HepG2 (cell line): Measurements from ENCODE around the gene RAB43. TPM values are rescaled to one million over a fixed set of nuclear protein-coding genes. Genes with fewer than 3 reads are reported as not detected.

Source experiments
- ATAC-seq: fragments of 200-7000 bp; cut with Tn5 transposase; 3 replicates; pipeline ENCODE4 v1.9.1; 2020; ENCODE audit warnings: mild to moderate bottlenecking, moderate library complexity
- BruUV-seq: library from RNA; stranded (reverse); fragments of 400-500 nt; replicated peaks from 2 replicates; lab custom pipeline; 2021; lab: Mats Ljungman, UMichigan
- CTCF ChIA-PET: fragments of 300-600 bp; formaldehyde crosslinking; extraction: SDS; loops from one replicate; lab custom pipeline; 2021; ENCODE audit warnings: low total read pairs, inconsistent platforms, low intra/inter-chr PET ratio; lab: Yijun Ruan, JAX
- POLR2A ChIA-PET: fragments of 350-600 bp; sonication (Branson Sonifier 250); formaldehyde crosslinking; loops from one replicate; lab custom pipeline; 2020; ENCODE audit warnings: antibody characterized with exemption, inconsistent platforms; lab: Yijun Ruan, JAX
- DNase-seq: peaks from one replicate; pipeline ENCODE4 v3.0.0-alpha.2; 2015; ENCODE audit warnings: low spot score
- FAIRE-seq: peaks from 3 replicates; lab custom pipeline; 2011; peaks lifted over from hg19 to GRCh38; lab: Jason Lieb, UNC
- H2AFZ ChIP-seq: one replicate; pipeline ENCODE4 v1.6.1; 2011; ENCODE audit warnings: low read length, inconsistent platforms
- H3K27ac ChIP-seq: fragments of 300-600 bp; 3 replicates; pipeline ENCODE4 v1.8.0; 2011; ENCODE audit warnings: mixed run types, mild to moderate bottlenecking, mixed read lengths, low read length, inconsistent platforms; ENCODE audit not compliant: insufficient read depth; ENCODE audit errors: extremely low read length
- H3K27me3 ChIP-seq, 2 experiments: fragments of 200-600 bp in 1 of 2; 2 replicates in 1 of 2; 3 replicates in 1 of 2; pipeline versions ENCODE4 v1.6.0 to v1.8.0; 2011; ENCODE audit warnings: low read length in 2 of 2, mild to moderate bottlenecking in 2 of 2, moderate library complexity in 2 of 2, inconsistent platforms in 1 of 2; ENCODE audit not compliant: insufficient read depth in 2 of 2, control insufficient read depth in 1 of 2
- H3K36me3 ChIP-seq, 2 experiments: fragments of 200-600 bp in 1 of 2; replicated peaks in 1 of 2; 2 replicates in 1 of 2; 3 replicates in 1 of 2; pipeline versions ENCODE4 v1.5.1 to v1.8.0; 2011; ENCODE audit warnings: low read length in 2 of 2, inconsistent platforms in 1 of 2; ENCODE audit not compliant: insufficient read depth in 2 of 2, control insufficient read depth in 1 of 2
- H3K4me1 ChIP-seq: 2 replicates; pipeline ENCODE4 v1.5.1; 2012; ENCODE audit warnings: low read length, inconsistent platforms; ENCODE audit not compliant: insufficient read depth
- H3K4me2 ChIP-seq: 2 replicates; pipeline ENCODE4 v1.6.0; 2011; ENCODE audit warnings: low read depth, low read length, inconsistent platforms
- H3K4me3 ChIP-seq, 3 experiments: fragments of 200-600 bp in 1 of 3; sonication (generic), shearing (Covaris generic) in 1 of 3; replicated peaks in 1 of 3; 2 replicates each; pipeline ENCODE4 v1.5.1; 2011 to 2016; ENCODE audit warnings: low read length in 3 of 3, inconsistent platforms in 2 of 3, low read depth in 2 of 3, mild to moderate bottlenecking in 2 of 3, control low read depth in 1 of 3, mixed read lengths in 1 of 3; ENCODE audit not compliant: insufficient read depth in 1 of 3
- H3K79me2 ChIP-seq: one replicate; pipeline ENCODE4 v1.6.1; 2011; ENCODE audit warnings: low read length, inconsistent platforms; ENCODE audit not compliant: insufficient read depth
- H3K9ac ChIP-seq: 2 replicates; pipeline ENCODE4 v1.6.0; 2011; ENCODE audit warnings: mild to moderate bottlenecking, low read depth, low read length, inconsistent platforms; ENCODE audit not compliant: insufficient read depth
- H3K9me3 ChIP-seq: 2 replicates; pipeline ENCODE4 v1.5.1; 2012; ENCODE audit warnings: mild to moderate bottlenecking, low read length
- H4K20me1 ChIP-seq: 2 replicates; pipeline ENCODE4 v1.6.0; 2011; ENCODE audit warnings: inconsistent platforms, mild to moderate bottlenecking, low read length, moderate library complexity; ENCODE audit not compliant: insufficient read depth
- ATF7-NPFF ChIP-seq: sonication (generic); formaldehyde crosslinking; IDR thresholded peaks from 2 replicates; pipeline ENCODE4 v1.8.1; 2023; ENCODE audit warnings: mild to moderate bottlenecking, low read depth, missing genetic modification reagents, moderate library complexity
- CHD4 ChIP-seq: fragments of 200-600 bp; sonication (generic); IDR thresholded peaks from 2 replicates; pipeline ENCODE4 v1.7.0; 2017; ENCODE audit warnings: mild to moderate bottlenecking, low read length, borderline replicate concordance
- DMAP1 ChIP-seq: IDR thresholded peaks from 2 replicates; pipeline ENCODE4 v1.6.1; 2016
- FOXO1 ChIP-seq: sonication (generic); formaldehyde crosslinking; IDR thresholded peaks from 2 replicates; pipeline ENCODE4 v1.4.0; 2020; ENCODE audit warnings: missing genetic modification reagents
- HCFC1 ChIP-seq: fragments of 150-350 bp; IDR thresholded peaks from 2 replicates; pipeline ENCODE4 v1.6.1; 2014; ENCODE audit warnings: low read depth, low read length
- IKZF4 ChIP-seq: sonication (generic); formaldehyde crosslinking; IDR thresholded peaks from 2 replicates; pipeline ENCODE4 v1.5.1; 2020; ENCODE audit warnings: borderline replicate concordance, mild to moderate bottlenecking, low read depth, missing genetic modification reagents; ENCODE audit errors: not compliant biosample characterization
- PCBP2 ChIP-seq: fragments of 200-400 bp; formaldehyde crosslinking; optimal IDR thresholded peaks from 2 replicates; pipeline ENCODE3; 2018; ENCODE audit warnings: low read length, low read depth; ENCODE audit not compliant: poor library complexity, severe bottlenecking
- RFXAP ChIP-seq: sonication (generic); formaldehyde crosslinking; IDR thresholded peaks from 2 replicates; pipeline ENCODE4 v1.4.0; 2020; ENCODE audit warnings: missing genetic modification reagents, borderline replicate concordance
- SOX5 ChIP-seq: IDR thresholded peaks from 2 replicates; pipeline ENCODE4 v1.6.1; 2016; ENCODE audit warnings: borderline replicate concordance
- SP4 ChIP-seq: sonication (generic); formaldehyde crosslinking; IDR thresholded peaks from 2 replicates; pipeline ENCODE4 v1.8.1; 2023; ENCODE audit warnings: mild to moderate bottlenecking, missing genetic modification reagents
- SSRP1 ChIP-seq: IDR thresholded peaks from 2 replicates; pipeline ENCODE4 v1.6.1; 2016; ENCODE audit warnings: control low read depth
- TAF1 ChIP-seq: sonication (generic); formaldehyde crosslinking; IDR thresholded peaks from 2 replicates; pipeline ENCODE4 v1.4.0; 2020; ENCODE audit warnings: missing genetic modification reagents
- ZC3H13 ChIP-seq: sonication (generic); formaldehyde crosslinking; IDR thresholded peaks from 2 replicates; pipeline ENCODE4 v1.8.1; 2023; ENCODE audit warnings: mild to moderate bottlenecking, missing genetic modification reagents, moderate library complexity
- ZNF557 ChIP-seq: sonication (generic); formaldehyde crosslinking; IDR thresholded peaks from 2 replicates; pipeline ENCODE4 v1.4.0; 2020; ENCODE audit warnings: missing genetic modification reagents
- WGBS: methylation state at CpG from one replicate; pipeline ENCODE4 v1.1.6; 2017; ENCODE audit warnings: low lambda C conversion rate; 5-methylcytosine and 5-hydroxymethylcytosine counted together
- in situ Hi-C: cut with HindIII; loops from 2 replicates; pipeline ENCODE4 v1.10.0; 2017; ENCODE audit warnings: low pct_unique_long_range_greater_than_20kb; ENCODE audit not compliant: extremely low pct_ligation_motif_present
- intact Hi-C: fragments of 100-400 bp; cut with micrococcal nuclease; formaldehyde crosslinking; loops from one replicate; pipeline ENCODE4 v1.10.0; 2022; ENCODE audit not compliant: unreplicated experiment
- polyA plus RNA-seq, 8 experiments: library from polyadenylated mRNA; depleted of rRNA in 3 of 8; stranded (reverse) in 7 of 8; unstranded in 1 of 8; fragments of >200 nt; fragmentation: Illumina TruSeq in 4 of 8; extraction: Trizol in 4 of 8; gene quantifications; 2 replicates each; pipeline versions ENCODE4 v1.2.1 to v1.2.3, GENCODE V29; 2011 to 2016; ENCODE audit warnings: low read depth in 4 of 8, missing spikeins in 1 of 8, mixed read lengths in 1 of 8; ENCODE audit not compliant: insufficient read depth in 1 of 8
- total RNA-seq, 5 experiments: library from RNA; depleted of rRNA; stranded (reverse); fragments of >200 nt; fragmentation: Illumina TruSeq; extraction: Trizol; gene quantifications; 2 replicates each; pipeline ENCODE4 v1.2.3, GENCODE V29; 2016; ENCODE audit warnings: low read depth in 1 of 5
- TF ChIP-seq, protein P1 (sequence below): sonication (generic); formaldehyde crosslinking; IDR thresholded peaks from 2 replicates; pipeline ENCODE4 v1.8.0; 2022; ENCODE audit warnings: mild to moderate bottlenecking, missing genetic modification reagents, borderline replicate concordance
- TF ChIP-seq, protein P2 (sequence below): sonication (generic); formaldehyde crosslinking; IDR thresholded peaks from 2 replicates; pipeline ENCODE4 v1.4.0; 2020; ENCODE audit warnings: mild to moderate bottlenecking, low read depth, missing genetic modification reagents
- TF ChIP-seq, protein P3 (sequence below): sonication (generic); formaldehyde crosslinking; IDR thresholded peaks from 2 replicates; pipeline ENCODE4 v1.5.0; 2020; ENCODE audit warnings: missing genetic modification reagents
- TF ChIP-seq, protein P4 (sequence below): IDR thresholded peaks from 2 replicates; pipeline ENCODE4 v1.6.1; 2016; ENCODE audit warnings: low read depth

The RAB43 gene
- total and polyA plus RNA-seq, 2 of the 13 experiments (the other 11 are each of a cell fraction or from before 2014, with no cell fraction given), result 11.8 to 18.4 TPM

DNA sequence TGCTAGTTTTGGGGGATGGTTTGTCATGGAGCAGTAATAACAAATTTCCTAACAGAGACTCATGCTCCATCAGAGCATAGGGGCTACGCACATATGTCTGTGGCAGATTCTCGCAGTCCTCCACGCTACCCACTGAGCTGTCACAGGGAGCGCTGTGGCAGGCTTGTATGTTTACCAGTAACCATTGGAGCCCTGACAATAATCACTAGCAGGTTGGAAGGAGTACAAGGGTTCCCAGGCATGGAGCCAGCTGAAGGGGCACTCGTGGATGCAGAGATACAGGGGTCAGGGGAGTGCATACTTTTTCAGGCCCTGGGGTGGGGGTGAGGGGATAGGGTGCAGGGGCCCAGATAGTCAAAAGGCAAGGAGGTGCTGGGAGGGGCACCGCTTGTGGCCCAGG is 68.9 kb downstream of the RAB43 start (continued):
- TF ChIP-seq, protein P1, sequence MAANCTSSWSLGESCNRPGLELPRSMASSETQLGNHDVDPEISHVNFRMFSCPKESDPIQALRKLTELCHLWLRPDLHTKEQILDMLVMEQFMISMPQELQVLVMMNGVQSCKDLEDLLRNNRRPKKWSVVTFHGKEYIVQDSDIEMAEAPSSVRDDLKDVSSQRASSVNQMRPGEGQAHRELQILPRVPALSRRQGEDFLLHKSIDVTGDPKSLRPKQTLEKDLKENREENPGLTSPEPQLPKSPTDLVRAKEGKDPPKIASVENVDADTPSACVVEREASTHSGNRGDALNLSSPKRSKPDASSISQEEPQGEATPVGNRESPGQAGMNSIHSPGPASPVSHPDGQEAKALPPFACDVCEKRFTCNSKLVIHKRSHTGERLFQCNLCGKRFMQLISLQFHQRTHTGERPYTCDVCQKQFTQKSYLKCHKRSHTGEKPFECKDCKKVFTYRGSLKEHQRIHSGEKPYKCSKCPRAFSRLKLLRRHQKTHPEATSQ (CRISPR knock-in tag), result no peak
- TF ChIP-seq SP4, result no peak
- no peak for TF ChIP-seq SOX5 (CRISPR knock-in tag)
- no peak for TF ChIP-seq DMAP1
- no peak for TF ChIP-seq FOXO1 (CRISPR knock-in tag)
- TF ChIP-seq SSRP1 (CRISPR knock-in tag), result no peak
- TF ChIP-seq ZC3H13 (CRISPR knock-in tag), result no peak
- no peak for TF ChIP-seq IKZF4 (CRISPR knock-in tag)
- TF ChIP-seq, protein P2, sequence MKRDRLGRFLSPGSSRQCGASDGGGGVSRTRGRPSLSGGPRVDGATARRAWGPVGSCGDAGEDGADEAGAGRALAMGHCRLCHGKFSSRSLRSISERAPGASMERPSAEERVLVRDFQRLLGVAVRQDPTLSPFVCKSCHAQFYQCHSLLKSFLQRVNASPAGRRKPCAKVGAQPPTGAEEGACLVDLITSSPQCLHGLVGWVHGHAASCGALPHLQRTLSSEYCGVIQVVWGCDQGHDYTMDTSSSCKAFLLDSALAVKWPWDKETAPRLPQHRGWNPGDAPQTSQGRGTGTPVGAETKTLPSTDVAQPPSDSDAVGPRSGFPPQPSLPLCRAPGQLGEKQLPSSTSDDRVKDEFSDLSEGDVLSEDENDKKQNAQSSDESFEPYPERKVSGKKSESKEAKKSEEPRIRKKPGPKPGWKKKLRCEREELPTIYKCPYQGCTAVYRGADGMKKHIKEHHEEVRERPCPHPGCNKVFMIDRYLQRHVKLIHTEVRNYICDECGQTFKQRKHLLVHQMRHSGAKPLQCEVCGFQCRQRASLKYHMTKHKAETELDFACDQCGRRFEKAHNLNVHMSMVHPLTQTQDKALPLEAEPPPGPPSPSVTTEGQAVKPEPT (CRISPR knock-in tag), result no peak

DNA sequence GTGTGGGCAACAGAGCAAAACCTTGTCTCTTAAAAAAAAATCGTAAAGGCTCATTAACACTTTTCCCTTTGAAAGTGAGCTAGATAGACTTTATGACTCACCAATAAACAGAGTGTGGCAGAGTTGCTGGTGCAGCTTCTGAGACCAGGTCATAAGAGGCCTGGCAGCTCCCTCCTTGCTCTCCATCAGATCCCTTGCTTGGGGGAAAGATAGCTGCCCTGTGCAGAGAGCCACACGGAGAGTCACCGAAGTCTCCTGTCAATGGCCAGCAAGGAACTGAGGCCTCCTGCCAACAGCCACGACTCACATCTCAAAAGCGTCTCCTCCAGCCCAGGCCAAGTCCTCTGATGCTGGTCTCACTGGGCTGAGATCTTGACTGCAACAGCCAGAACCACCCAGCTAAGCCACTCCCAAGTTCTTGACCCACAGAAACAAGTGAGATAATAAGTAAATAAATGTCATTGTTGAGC is 69.7 kb downstream of the RAB43 start:
- POLR2A ChIA-PET, result interaction anchor here (1.1 kb wide), 1 partner anchor 197 kb away, joined by 3 read pairs; the partner anchor contains the start of gene COPG1
- DNase-seq (no peak), FAIRE-seq (no peak), ATAC-seq (no peak)
- Histone ChIP-seq H2AFZ (no peak overlapping the region), H3K4me3 (no peak overlapping the region), H3K9ac (no peak overlapping the region), H3K4me1 (peaks cover 52% of the 10 kb centered on the region), H4K20me1 (no peaks in the 10 kb centered on the region), H3K79me2 (no peaks in the 10 kb centered on the region), H3K9me3 (peaks cover 7% of the 10 kb centered on the region; the same call in 1 of the 2 replicates), H3K36me3 (no peaks in the 10 kb centered on the region), H3K27ac (no peak overlapping the region), H3K4me2 (no peak overlapping the region), H3K27me3 (0 out of 5 replicates have a peak, but pooled peaks cover 1 to 9% of the 10 kb centered on the region in 2 experiments)
- CTCF ChIA-PET, result no interaction called here
- WGBS, result 5% methylated on average over 3 of the region's 5 CpGs
- in situ Hi-C loops (no loop called here), intact Hi-C loops (loop anchor here (5.0 kb wide), 1 partner anchor 65 kb away; no protein-coding TSS in a partner anchor)
- BruUV-seq, result no TSS peak
- TF ChIP-seq PCBP2 (no peak), HCFC1 (no peak), ATF7-NPFF (CRISPR knock-in tag) (no peak), ZNF557 (CRISPR knock-in tag) (no peak), RFXAP (CRISPR knock-in tag) (no peak), TAF1 (CRISPR knock-in tag) (no peak), CHD4 (no peak)
- TF ChIP-seq, protein P3, sequence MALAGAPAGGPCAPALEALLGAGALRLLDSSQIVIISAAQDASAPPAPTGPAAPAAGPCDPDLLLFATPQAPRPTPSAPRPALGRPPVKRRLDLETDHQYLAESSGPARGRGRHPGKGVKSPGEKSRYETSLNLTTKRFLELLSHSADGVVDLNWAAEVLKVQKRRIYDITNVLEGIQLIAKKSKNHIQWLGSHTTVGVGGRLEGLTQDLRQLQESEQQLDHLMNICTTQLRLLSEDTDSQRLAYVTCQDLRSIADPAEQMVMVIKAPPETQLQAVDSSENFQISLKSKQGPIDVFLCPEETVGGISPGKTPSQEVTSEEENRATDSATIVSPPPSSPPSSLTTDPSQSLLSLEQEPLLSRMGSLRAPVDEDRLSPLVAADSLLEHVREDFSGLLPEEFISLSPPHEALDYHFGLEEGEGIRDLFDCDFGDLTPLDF (CRISPR knock-in tag), result no peak
- TF ChIP-seq, protein P4, sequence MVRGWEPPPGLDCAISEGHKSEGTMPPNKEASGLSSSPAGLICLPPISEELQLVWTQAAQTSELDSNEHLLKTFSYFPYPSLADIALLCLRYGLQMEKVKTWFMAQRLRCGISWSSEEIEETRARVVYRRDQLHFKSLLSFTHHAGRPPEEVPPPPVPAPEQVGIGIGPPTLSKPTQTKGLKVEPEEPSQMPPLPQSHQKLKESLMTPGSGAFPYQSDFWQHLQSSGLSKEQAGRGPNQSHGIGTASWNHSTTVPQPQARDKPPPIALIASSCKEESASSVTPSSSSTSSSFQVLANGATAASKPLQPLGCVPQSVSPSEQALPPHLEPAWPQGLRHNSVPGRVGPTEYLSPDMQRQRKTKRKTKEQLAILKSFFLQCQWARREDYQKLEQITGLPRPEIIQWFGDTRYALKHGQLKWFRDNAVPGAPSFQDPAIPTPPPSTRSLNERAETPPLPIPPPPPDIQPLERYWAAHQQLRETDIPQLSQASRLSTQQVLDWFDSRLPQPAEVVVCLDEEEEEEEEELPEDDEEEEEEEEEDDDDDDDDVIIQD (CRISPR knock-in tag), result no peak
